ENCODE measurements around the gene TMCC3. TPM values are rescaled to one million over a fixed set of nuclear protein-coding genes. Genes with fewer than 3 reads are reported as not detected.

Gene TMCC3
- total RNA-seq, 1 donor from 2014 or later, result 0.65 TPM

GRCh38 chr12:94690198-94690771 lies 39.9 kb upstream of the TMCC3 start:
- Mint-ChIP-seq H3K9me3 (ENCODE audit: low read depth) (no peaks in the 10 kb centered on the region), H3K4me1 (ENCODE audit: low read depth) (no peaks in the 10 kb centered on the region), H3K4me3 (ENCODE audit: unreplicated experiment) (no peak overlapping the region), H3K36me3 (ENCODE audit: low read depth) (no peaks in the 10 kb centered on the region), H3K27ac (ENCODE audit: unreplicated experiment) (no peak overlapping the region), H3K27me3 (ENCODE audit: low read depth) (peaks cover 2% of the 10 kb centered on the region)
- no peak for TF ChIP-seq CTCF (IDR thresholded peaks at IDR 0.05)
- DNase-seq (ENCODE audit: low spot score), result no peak

GRCh38 chr12:94689646-94690036 lies 39.3 kb upstream of the TMCC3 start:
- TF ChIP-seq CTCF (IDR thresholded peaks at IDR 0.05), result no peak

GRCh38 chr12:94689002-94689645 lies 38.8 kb upstream of the TMCC3 start:
- Mint-ChIP-seq H3K4me1 (ENCODE audit: low read depth) (no peaks in the 10 kb centered on the region), H3K4me3 (ENCODE audit: unreplicated experiment) (no peak overlapping the region), H3K36me3 (ENCODE audit: low read depth) (no peaks in the 10 kb centered on the region), H3K9me3 (ENCODE audit: low read depth) (no peaks in the 10 kb centered on the region), H3K27me3 (ENCODE audit: low read depth) (peaks cover 2% of the 10 kb centered on the region), H3K27ac (ENCODE audit: unreplicated experiment) (no peak overlapping the region)
- DNase-seq (ENCODE audit: low spot score), result no peak
- TF ChIP-seq CTCF (IDR thresholded peaks at IDR 0.05), result no peak

More at GRCh38 chr12:94689646-94690036, 39.3 kb upstream of the TMCC3 start:
- H3K27ac Mint-ChIP-seq (ENCODE audit: unreplicated experiment), result no peak overlapping the region
- peaks cover 2% of the 10 kb centered on the region for H3K27me3 Mint-ChIP-seq (ENCODE audit: low read depth)
- DNase-seq (ENCODE audit: low spot score), result no peak
- no peaks in the 10 kb centered on the region for H3K4me1 Mint-ChIP-seq (ENCODE audit: low read depth)
- no peaks in the 10 kb centered on the region for H3K36me3 Mint-ChIP-seq (ENCODE audit: low read depth)
- H3K9me3 Mint-ChIP-seq (ENCODE audit: low read depth), result no peaks in the 10 kb centered on the region
- no peak overlapping the region for H3K4me3 Mint-ChIP-seq (ENCODE audit: unreplicated experiment)

GRCh38 chr12:94687891-94688290 lies 37.5 kb upstream of the TMCC3 start:
- Mint-ChIP-seq H3K36me3 (ENCODE audit: low read depth) (no peaks in the 10 kb centered on the region), H3K27ac (ENCODE audit: unreplicated experiment) (no peak overlapping the region), H3K9me3 (ENCODE audit: low read depth) (no peaks in the 10 kb centered on the region), H3K4me1 (ENCODE audit: low read depth) (no peaks in the 10 kb centered on the region), H3K4me3 (ENCODE audit: unreplicated experiment) (no peak overlapping the region), H3K27me3 (ENCODE audit: low read depth) (peaks cover 2% of the 10 kb centered on the region)
- DNase-seq (ENCODE audit: low spot score), result no peak
- no peak for TF ChIP-seq CTCF (IDR thresholded peaks at IDR 0.05)

- Mint-ChIP-seq H3K9me3 (ENCODE audit: low read depth) (no peaks in the 10 kb centered on the region), H3K27ac (ENCODE audit: unreplicated experiment) (no peak overlapping the region), H3K27me3 (ENCODE audit: low read depth) (peaks cover 2% of the 10 kb centered on the region), H3K4me1 (ENCODE audit: low read depth) (no peaks in the 10 kb centered on the region), H3K4me3 (ENCODE audit: unreplicated experiment) (no peak overlapping the region), H3K36me3 (ENCODE audit: low read depth) (no peaks in the 10 kb centered on the region)
- no peak for DNase-seq (ENCODE audit: low spot score)
- no peak for TF ChIP-seq CTCF (IDR thresholded peaks at IDR 0.05)
Observed at GRCh38 chr12:94686834-94687628, 36.7 kb upstream of the TMCC3 start.
